ENCODE measurements around the gene TDRD12.

- TF ChIP-seq CTCF (IDR thresholded peaks at IDR 0.05), result no peak
- no peak for TF ChIP-seq POLR2A (IDR thresholded peaks at IDR 0.05)
These were observed 81.2 kb downstream of the TDRD12 start for GRCh38 chr19:32800754-32801153.
